GM12878 (cell line): ENCODE measurements around the gene TIAM1. TPM values are rescaled to one million over a fixed set of nuclear protein-coding genes. Genes with fewer than 3 reads are reported as not detected.
A peak's percentile ranks its signal among the peaks of the same experiment; 100 is the strongest.

Experiments used
- ATAC-seq: fragments of 200-7000 bp; cut with Tn5 transposase; 3 replicates; pipeline ENCODE4 v1.9.1; 2020; ENCODE audit warnings: mild to moderate bottlenecking, moderate library complexity
- BruUV-seq: library from RNA; stranded (reverse); fragments of 400-500 nt; replicated peaks from 2 replicates; lab custom pipeline; 2021; lab: Mats Ljungman, UMichigan
- CTCF ChIA-PET: fragments of 300-600 bp; sonication (Branson Sonifier 250); formaldehyde crosslinking; extraction: SDS; loops from one replicate; lab custom pipeline; 2021; ENCODE audit warnings: inconsistent platforms; lab: Yijun Ruan, JAX
- POLR2A ChIA-PET: fragments of 350-600 bp; formaldehyde crosslinking; extraction: SDS; loops from one replicate; lab custom pipeline; 2021; ENCODE audit warnings: inconsistent platforms; lab: Charles Lee
- RAD21 ChIA-PET: fragments of 300-600 bp; sonication (Branson Sonifier 250); formaldehyde crosslinking; loops from one replicate; lab custom pipeline; 2023; ENCODE audit warnings: antibody characterized with exemption; ENCODE audit not compliant: unreplicated experiment; lab: Charles Lee
- SMC1A ChIA-PET: fragments of 300-600 bp; sonication (Branson Sonifier 250); formaldehyde crosslinking; loops from one replicate; lab custom pipeline; 2023; ENCODE audit not compliant: unreplicated experiment, uncharacterized antibody; lab: Charles Lee
- DNase-seq: peaks from one replicate; pipeline ENCODE4 v3.0.0-alpha.2; 2011; ENCODE audit warnings: low read depth, low spot score
- FAIRE-seq: peaks from 3 replicates; lab custom pipeline; 2011; peaks lifted over from hg19 to GRCh38; lab: Jason Lieb, UNC
- H2AFZ ChIP-seq: 2 replicates; pipeline ENCODE4 v1.6.0; 2011; ENCODE audit warnings: low read depth, low read length, control low read depth; ENCODE audit not compliant: control insufficient read depth
- H3K27ac ChIP-seq: 2 replicates; pipeline ENCODE4 v1.5.1; 2011; ENCODE audit warnings: control low read depth; ENCODE audit not compliant: control insufficient read depth, insufficient read depth
- H3K27me3 ChIP-seq, 2 experiments: replicated peaks in 1 of 2; 2 replicates each; pipeline versions ENCODE4 v1.6.0 to v1.6.1; 2011; ENCODE audit warnings: low read length in 1 of 2; ENCODE audit not compliant: control insufficient read depth in 2 of 2, insufficient read depth in 2 of 2
- H3K36me3 ChIP-seq, 2 experiments: 2 replicates each; pipeline ENCODE4 v1.5.1; 2011; ENCODE audit warnings: low read length in 1 of 2; ENCODE audit not compliant: control insufficient read depth in 2 of 2, insufficient read depth in 2 of 2
- H3K4me1 ChIP-seq: 2 replicates; pipeline ENCODE4 v1.6.1; 2011; ENCODE audit warnings: mild to moderate bottlenecking, low read length, moderate library complexity, mixed read lengths; ENCODE audit not compliant: control insufficient read depth, insufficient read depth
- H3K4me2 ChIP-seq: 2 replicates; pipeline ENCODE4 v1.6.0; 2011; ENCODE audit warnings: control low read depth; ENCODE audit not compliant: control insufficient read depth, insufficient read depth
- H3K4me3 ChIP-seq: fragments of 200-600 bp; sonication (generic); 2 replicates; pipeline ENCODE4 v1.5.1; 2016
- H3K79me2 ChIP-seq: 2 replicates; pipeline ENCODE4 v1.6.0; 2011; ENCODE audit warnings: low read length; ENCODE audit not compliant: control insufficient read depth, insufficient read depth
- H3K9ac ChIP-seq: 2 replicates; pipeline ENCODE4 v1.8.0; 2011; ENCODE audit warnings: low read length, control low read depth, mixed read lengths; ENCODE audit not compliant: control insufficient read depth, insufficient read depth
- H3K9me3 ChIP-seq: replicated peaks from 3 replicates; pipeline ENCODE4 v1.5.1; 2011; ENCODE audit warnings: mild to moderate bottlenecking, low read length; ENCODE audit not compliant: control insufficient read depth, insufficient read depth
- H4K20me1 ChIP-seq: 2 replicates; pipeline ENCODE4 v1.6.0; 2011; ENCODE audit not compliant: control insufficient read depth, insufficient read depth
- BMI1 ChIP-seq: fragments of 450-650 bp; IDR thresholded peaks from 2 replicates; pipeline ENCODE4 v1.6.1; 2016; ENCODE audit warnings: mild to moderate bottlenecking, moderate library complexity, borderline replicate concordance
- CBX3 ChIP-seq: fragments of 200-600 bp; sonication (generic); IDR thresholded peaks from 2 replicates; pipeline ENCODE4 v1.6.1; 2016; ENCODE audit warnings: low read depth, borderline replicate concordance
- CHD2 ChIP-seq: IDR thresholded peaks from 2 replicates; pipeline ENCODE4 v1.6.1; 2011; ENCODE audit warnings: low read depth, low read length, improper control_type of control experiment, borderline replicate concordance
- CHD4 ChIP-seq: fragments of 200-600 bp; sonication (generic); IDR thresholded peaks from 2 replicates; pipeline ENCODE4 v1.6.1; 2016; ENCODE audit warnings: mild to moderate bottlenecking
- CREB1 ChIP-seq: IDR thresholded peaks from 2 replicates; pipeline ENCODE4 v1.6.1; 2012; ENCODE audit warnings: low read depth, mild to moderate bottlenecking, inconsistent platforms
- EED ChIP-seq: sonication (generic); IDR thresholded peaks from 2 replicates; pipeline ENCODE4 v1.6.1; 2016; ENCODE audit warnings: antibody characterized with exemption, low read depth
- EP300 ChIP-seq, 2 experiments: fragments of 150-350 bp in 1 of 2; IDR thresholded peaks; 2 replicates each; pipeline ENCODE4 v1.6.1; 2011 to 2012; ENCODE audit warnings: low read depth in 2 of 2, low read length in 2 of 2, borderline replicate concordance in 1 of 2, improper control_type of control experiment in 1 of 2, inconsistent platforms in 1 of 2; ENCODE audit not compliant: control insufficient read depth in 1 of 2
- HCFC1 ChIP-seq: fragments of 150-350 bp; IDR thresholded peaks from 2 replicates; pipeline ENCODE4 v1.6.1; 2014; ENCODE audit warnings: low read length
- IKZF1 ChIP-seq: fragments of 450-650 bp; conservative IDR thresholded peaks from 2 replicates; pipeline ENCODE4 v1.6.1; 2017; ENCODE audit warnings: antibody characterized with exemption, mild to moderate bottlenecking
- NR2C2 ChIP-seq: IDR thresholded peaks from 2 replicates; pipeline ENCODE4 v1.6.1; 2011; ENCODE audit warnings: borderline replicate concordance, low read depth; ENCODE audit not compliant: control insufficient read depth, insufficient read length
- POU2F2 ChIP-seq: IDR thresholded peaks from 3 replicates; pipeline ENCODE4 v1.6.1; 2011; ENCODE audit warnings: low read depth, mild to moderate bottlenecking, low read length, borderline replicate concordance
- SP1 ChIP-seq: IDR thresholded peaks from one replicate; pipeline ENCODE4 v1.6.1; 2011; ENCODE audit warnings: low read depth, low read length
- SPI1 ChIP-seq: IDR thresholded peaks from 2 replicates; pipeline ENCODE4 v1.6.1; 2011; ENCODE audit warnings: low read depth, mild to moderate bottlenecking, low read length, moderate library complexity, borderline replicate concordance; ENCODE audit not compliant: insufficient read depth
- TCF7 ChIP-seq: IDR thresholded peaks from 2 replicates; pipeline ENCODE4 v1.6.1; 2014; ENCODE audit warnings: antibody characterized with exemption, borderline replicate concordance
- YBX1 ChIP-seq: fragments of 450-650 bp; IDR thresholded peaks from 2 replicates; pipeline ENCODE4 v1.6.1; 2016; ENCODE audit warnings: antibody characterized with exemption
- ZNF384 ChIP-seq: IDR thresholded peaks from 2 replicates; pipeline ENCODE4 v1.6.1; 2012; ENCODE audit warnings: low read depth, mild to moderate bottlenecking, low read length, improper control_type of control experiment, borderline replicate concordance
- ZNF622 ChIP-seq: fragments of 450-650 bp; IDR thresholded peaks from 2 replicates; pipeline ENCODE4 v1.6.1; 2017; ENCODE audit warnings: mild to moderate bottlenecking, inconsistent platforms
- WGBS: methylation state at CpG from one replicate; pipeline ENCODE4 v1.1.6; 2016; ENCODE audit warnings: low lambda C conversion rate; ENCODE audit not compliant: insufficient replicate concordance, insufficient coverage; ENCODE audit errors: missing lambda C conversion rate; 5-methylcytosine and 5-hydroxymethylcytosine counted together
- in situ Hi-C: fragments of 300-500 bp; cut with MboI; formaldehyde crosslinking; loops from 9 replicates; pipeline ENCODE4 v1.14.3; 2018; ENCODE audit warnings: mixed read lengths
- intact Hi-C: fragments of 100-400 bp; cut with micrococcal nuclease; formaldehyde crosslinking; loops from one replicate; pipeline ENCODE4 v1.14.2; 2022; ENCODE audit not compliant: unreplicated experiment
- polyA plus RNA-seq, 11 experiments: library from polyadenylated mRNA; depleted of rRNA in 4 of 11; unstranded in 6 of 11; stranded (reverse) in 5 of 11; fragments of >200 nt; fragmentation: Nextera tagmentation in 4 of 11; fragmentation: Illumina TruSeq in 1 of 11; extraction: Ambion mirVana in 4 of 11; extraction: Trizol in 1 of 11; gene quantifications; 1 replicate in 1 of 11; 2 replicates in 10 of 11; pipeline versions ENCODE4 v1.2.1 to v1.2.3, GENCODE V29; 2011 to 2016; ENCODE audit warnings: inconsistent platforms in 2 of 11, missing spikeins in 2 of 11, low read depth in 1 of 11
- total RNA-seq, 4 experiments: library from RNA; depleted of rRNA in 3 of 4; stranded (reverse); fragments of >200 nt in 3 of 4; fragmentation: Illumina TruSeq in 1 of 4; extraction: Trizol in 1 of 4; gene quantifications; 2 replicates each; pipeline versions ENCODE4 v1.2.1 to v1.2.3, GENCODE V29; 2013 to 2021
- TF ChIP-seq, protein P1 (sequence below): fragments of 450-650 bp; IDR thresholded peaks from 2 replicates; pipeline ENCODE4 v1.6.1; 2016; ENCODE audit warnings: mild to moderate bottlenecking
- TF ChIP-seq, protein P2 (sequence below): IDR thresholded peaks from 2 replicates; pipeline ENCODE4 v1.6.1; 2012; ENCODE audit warnings: low read depth, low read length, improper control_type of control experiment
- TF ChIP-seq, protein P3 (sequence below): IDR thresholded peaks from 2 replicates; pipeline ENCODE4 v1.6.1; 2011; ENCODE audit warnings: low read depth, low read length, improper control_type of control experiment, borderline replicate concordance
- TF ChIP-seq, protein P4 (sequence below): fragments of 450-650 bp; IDR thresholded peaks from 2 replicates; pipeline ENCODE4 v1.6.1; 2017; ENCODE audit warnings: low read depth, mild to moderate bottlenecking, moderate library complexity

Gene TIAM1
- total and polyA plus RNA-seq, 10 of the 15 experiments (the other 5 are each of a cell fraction or from before 2014, with no cell fraction given): 0.31 to 35.9 (median 0.78) TPM

DNA sequence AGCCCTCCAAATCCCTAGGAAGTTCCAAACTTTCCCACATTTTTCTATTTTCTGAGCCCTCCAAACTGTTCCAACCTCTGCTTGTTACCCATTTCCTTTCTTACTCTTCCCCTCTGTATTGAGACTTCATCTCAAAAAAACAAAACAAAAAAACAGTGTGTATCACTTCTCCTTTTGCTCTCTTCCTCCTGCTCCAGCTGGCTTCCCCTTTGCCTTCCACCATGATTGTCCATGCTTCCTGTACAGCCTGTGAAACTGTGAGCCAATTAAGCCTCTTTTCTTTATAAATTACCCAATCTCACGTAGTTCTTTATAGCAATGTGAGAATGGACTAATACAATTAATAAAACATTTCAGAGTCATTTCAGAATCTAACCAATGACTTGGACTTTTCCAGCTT, 236.2 kb downstream of the TIAM1 start:
- ChIA-PET POLR2A (no interaction called here), RAD21 (interaction anchor here (1.0 to 2.5 kb wide), 8 partner anchors 8 to 496 kb away, joined by 3 to 17 read pairs (median 3); no protein-coding TSS in a partner anchor), CTCF (interaction anchor here (0.6 to 6.6 kb wide), 15 partner anchors 10 to 762 kb away, joined by 3 to 76 read pairs (median 4); no protein-coding TSS in a partner anchor), SMC1A (interaction anchor here (0.8 to 3.3 kb wide), 7 partner anchors 28 to 474 kb away, joined by 3 to 40 read pairs (median 9); no protein-coding TSS in a partner anchor)
- H3K36me3 ChIP-seq: no peaks in the 10 kb centered on the region
- no peak for DNase-seq
- H3K9ac ChIP-seq: no peak overlapping the region
- H3K27ac ChIP-seq: no peak overlapping the region
- no peak overlapping the region for H2AFZ ChIP-seq
- in situ Hi-C loops (no loop called here), intact Hi-C loops (loop anchor here (2.0 to 5.0 kb wide), 3 partner anchors 25 to 89 kb away; no protein-coding TSS in a partner anchor)
- 22% methylated on average over 1 of the region's 1 CpG for WGBS
- H3K27me3 ChIP-seq: no peaks in the 10 kb centered on the region
- no peak for FAIRE-seq
- H3K4me2 ChIP-seq: no peak overlapping the region
- no TSS peak for BruUV-seq
- no peak overlapping the region for H3K4me3 ChIP-seq
- peak; percentile 70 for ATAC-seq
- no peaks in the 10 kb centered on the region for H4K20me1 ChIP-seq
- H3K9me3 ChIP-seq: no peaks in the 10 kb centered on the region; the same call in 2 of the 3 replicates
- H3K79me2 ChIP-seq: no peaks in the 10 kb centered on the region
- H3K4me1 ChIP-seq: peaks cover 11% of the 10 kb centered on the region; the same call in 1 of the 2 replicates
- TF ChIP-seq ZNF384: 0 out of 2 replicates have a peak, but pooled peaks have one; percentile 27
- TF ChIP-seq, protein P1, sequence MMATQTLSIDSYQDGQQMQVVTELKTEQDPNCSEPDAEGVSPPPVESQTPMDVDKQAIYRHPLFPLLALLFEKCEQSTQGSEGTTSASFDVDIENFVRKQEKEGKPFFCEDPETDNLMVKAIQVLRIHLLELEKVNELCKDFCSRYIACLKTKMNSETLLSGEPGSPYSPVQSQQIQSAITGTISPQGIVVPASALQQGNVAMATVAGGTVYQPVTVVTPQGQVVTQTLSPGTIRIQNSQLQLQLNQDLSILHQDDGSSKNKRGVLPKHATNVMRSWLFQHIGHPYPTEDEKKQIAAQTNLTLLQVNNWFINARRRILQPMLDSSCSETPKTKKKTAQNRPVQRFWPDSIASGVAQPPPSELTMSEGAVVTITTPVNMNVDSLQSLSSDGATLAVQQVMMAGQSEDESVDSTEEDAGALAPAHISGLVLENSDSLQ: no peak
- TF ChIP-seq CBX3: no peak
- TF ChIP-seq, protein P2, sequence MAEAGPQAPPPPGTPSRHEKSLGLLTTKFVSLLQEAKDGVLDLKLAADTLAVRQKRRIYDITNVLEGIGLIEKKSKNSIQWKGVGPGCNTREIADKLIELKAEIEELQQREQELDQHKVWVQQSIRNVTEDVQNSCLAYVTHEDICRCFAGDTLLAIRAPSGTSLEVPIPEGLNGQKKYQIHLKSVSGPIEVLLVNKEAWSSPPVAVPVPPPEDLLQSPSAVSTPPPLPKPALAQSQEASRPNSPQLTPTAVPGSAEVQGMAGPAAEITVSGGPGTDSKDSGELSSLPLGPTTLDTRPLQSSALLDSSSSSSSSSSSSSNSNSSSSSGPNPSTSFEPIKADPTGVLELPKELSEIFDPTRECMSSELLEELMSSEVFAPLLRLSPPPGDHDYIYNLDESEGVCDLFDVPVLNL: no peak
- no peak for TF ChIP-seq CREB1
- TF ChIP-seq IKZF1: 0 out of 2 replicates have a peak, but pooled peaks have one; percentile 52
- TF ChIP-seq CHD4: no peak
- no peak for TF ChIP-seq TCF7
- TF ChIP-seq SPI1: peak; percentile 87; the same call in 1 of the 2 replicates
- TF ChIP-seq, protein P3, sequence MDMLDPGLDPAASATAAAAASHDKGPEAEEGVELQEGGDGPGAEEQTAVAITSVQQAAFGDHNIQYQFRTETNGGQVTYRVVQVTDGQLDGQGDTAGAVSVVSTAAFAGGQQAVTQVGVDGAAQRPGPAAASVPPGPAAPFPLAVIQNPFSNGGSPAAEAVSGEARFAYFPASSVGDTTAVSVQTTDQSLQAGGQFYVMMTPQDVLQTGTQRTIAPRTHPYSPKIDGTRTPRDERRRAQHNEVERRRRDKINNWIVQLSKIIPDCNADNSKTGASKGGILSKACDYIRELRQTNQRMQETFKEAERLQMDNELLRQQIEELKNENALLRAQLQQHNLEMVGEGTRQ: no peak
- no peak for TF ChIP-seq ZNF622
- TF ChIP-seq YBX1: no peak
- TF ChIP-seq, protein P4, sequence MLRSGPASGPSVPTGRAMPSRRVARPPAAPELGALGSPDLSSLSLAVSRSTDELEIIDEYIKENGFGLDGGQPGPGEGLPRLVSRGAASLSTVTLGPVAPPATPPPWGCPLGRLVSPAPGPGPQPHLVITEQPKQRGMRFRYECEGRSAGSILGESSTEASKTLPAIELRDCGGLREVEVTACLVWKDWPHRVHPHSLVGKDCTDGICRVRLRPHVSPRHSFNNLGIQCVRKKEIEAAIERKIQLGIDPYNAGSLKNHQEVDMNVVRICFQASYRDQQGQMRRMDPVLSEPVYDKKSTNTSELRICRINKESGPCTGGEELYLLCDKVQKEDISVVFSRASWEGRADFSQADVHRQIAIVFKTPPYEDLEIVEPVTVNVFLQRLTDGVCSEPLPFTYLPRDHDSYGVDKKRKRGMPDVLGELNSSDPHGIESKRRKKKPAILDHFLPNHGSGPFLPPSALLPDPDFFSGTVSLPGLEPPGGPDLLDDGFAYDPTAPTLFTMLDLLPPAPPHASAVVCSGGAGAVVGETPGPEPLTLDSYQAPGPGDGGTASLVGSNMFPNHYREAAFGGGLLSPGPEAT: peak; percentile 42; the same call in 1 of the 2 replicates
- no peak for TF ChIP-seq CHD2
- no peak for TF ChIP-seq POU2F2
- TF ChIP-seq BMI1: no peak
- no peak for TF ChIP-seq HCFC1
- no peak for TF ChIP-seq NR2C2
- no peak for TF ChIP-seq SP1
- no peak for TF ChIP-seq EP300 (IDR thresholded peaks at IDR 0.05; ENCODE audit: borderline replicate concordance in 1 of 2, control insufficient read depth in 1 of 2, low read depth in 2 of 2, low read length in 2 of 2)
- TF ChIP-seq EED: no peak
